ENCODE results near the gene WDR62. TPM values are rescaled to one million over a fixed set of nuclear protein-coding genes. Genes with fewer than 3 reads are reported as not detected.
A peak's percentile ranks its signal among the peaks of the same experiment; 100 is the strongest.
"Not testable (repeated sequence)": the region's sequence is repeated elsewhere in the genome, so short reads cannot be mapped to it uniquely, and the experiment has no call there.

The WDR62 gene
- total RNA-seq, 3 donors from 2014 or later (not counting 1 experiment from before 2014, with no cell fraction given): 3.9 to 5.9 (median 4.8) TPM

GRCh38 chr19:36032251-36033104 is 22.2 kb upstream of the WDR62 start, which contains the start of gene CLIP3:
Gene CLIP3, minus strand, starts transcription at chr19:36032873. Its CDS starts 516 bp downstream, at chr19:36032357.
- TF ChIP-seq CTCF (IDR thresholded peaks at IDR 0.05): peak; percentile 35
- intact Hi-C loops (cut with micrococcal nuclease): no loop called here
- H3K9me3 ChIP-seq (ENCODE audit: control insufficient read depth, insufficient read depth, low read length): no peaks in the 10 kb centered on the region
- Mint-ChIP-seq H3K4me1 (peaks cover 8 to 40% of the 10 kb centered on the region in 2 donors), H3K4me3 (peak within 1 kb of the TSS; percentile 70), H3K36me3 (no peaks in the 10 kb centered on the region), H3K27me3 (ENCODE audit: low read depth in 2 of 2) (no peaks in the 10 kb centered on the region), H3K9me3 (no peaks in the 10 kb centered on the region), H3K27ac (peak within 1 kb of the TSS in 1 of 2 donors; percentile 63)
- WGBS (ENCODE audit: insufficient coverage): 11% methylated on average over 47 of the region's 51 CpGs
- DNase-seq (peak; percentile 35 to 56), ATAC-seq (peak in 2 of 3 donors; percentile 69 to 79)
- no peaks in the 10 kb centered on the region for H3K27me3 ChIP-seq (ENCODE audit: control insufficient read depth, insufficient read depth, low read length)
- H3K27ac ChIP-seq (ENCODE audit: low read length): no peak within 1 kb of the TSS
- H3K4me3 ChIP-seq (ENCODE audit: low read length): no peak within 1 kb of the TSS
- H3K36me3 ChIP-seq (ENCODE audit: control insufficient read depth, insufficient read depth, low read length): no peaks in the 10 kb centered on the region
- H3K4me1 ChIP-seq (ENCODE audit: control insufficient read depth, insufficient read depth, low read length): peaks cover 19% of the 10 kb centered on the region

GRCh38 chr19:36040495-36040894 is 14.2 kb upstream of the WDR62 start:
- TF ChIP-seq CTCF (IDR thresholded peaks at IDR 0.05): no peak
- ATAC-seq (no peak), DNase-seq (no peak)
- Histone ChIP-seq H3K36me3 (ENCODE audit: control insufficient read depth, insufficient read depth, low read length) (no peaks in the 10 kb centered on the region), H3K4me3 (ENCODE audit: low read length) (no peak overlapping the region), H3K27ac (ENCODE audit: low read length) (no peak overlapping the region), H3K4me1 (ENCODE audit: control insufficient read depth, insufficient read depth, low read length) (peaks cover 8% of the 10 kb centered on the region), H3K9me3 (ENCODE audit: control insufficient read depth, insufficient read depth, low read length) (no peaks in the 10 kb centered on the region), H3K27me3 (ENCODE audit: control insufficient read depth, insufficient read depth, low read length) (no peaks in the 10 kb centered on the region)
- Mint-ChIP-seq H3K27ac (no peak overlapping the region), H3K4me3 (no peak overlapping the region), H3K4me1 (peaks cover 8 to 17% of the 10 kb centered on the region in 2 donors), H3K27me3 (ENCODE audit: low read depth in 2 of 2) (no peaks in the 10 kb centered on the region), H3K36me3 (no peaks in the 10 kb centered on the region), H3K9me3 (no peaks in the 10 kb centered on the region)
- 91% methylated on average over 2 of the region's 6 CpGs for WGBS (ENCODE audit: insufficient coverage)
- intact Hi-C loops (cut with micrococcal nuclease): no loop called here

GRCh38 chr19:36041092-36041491 is 13.6 kb upstream of the WDR62 start:
- H3K36me3 Mint-ChIP-seq; ATAC-seq; H3K4me3 ChIP-seq (ENCODE audit: low read length); H3K27ac ChIP-seq (ENCODE audit: low read length); intact Hi-C loops (cut with micrococcal nuclease); H3K27me3 Mint-ChIP-seq (ENCODE audit: low read depth in 2 of 2); H3K27me3 ChIP-seq (ENCODE audit: control insufficient read depth, insufficient read depth, low read length); H3K27ac Mint-ChIP-seq; H3K9me3 Mint-ChIP-seq; H3K4me3 Mint-ChIP-seq; H3K4me1 ChIP-seq (ENCODE audit: control insufficient read depth, insufficient read depth, low read length); DNase-seq; H3K9me3 ChIP-seq (ENCODE audit: control insufficient read depth, insufficient read depth, low read length); H3K36me3 ChIP-seq (ENCODE audit: control insufficient read depth, insufficient read depth, low read length): not testable (repeated sequence)
- H3K4me1 Mint-ChIP-seq: peaks cover 8 to 12% of the 10 kb centered on the region in 2 donors
- WGBS (ENCODE audit: insufficient coverage): 94% methylated on average over 6 of the region's 6 CpGs

- H3K4me1 Mint-ChIP-seq: peaks cover 7 to 8% of the 10 kb centered on the region in 2 donors
- no peaks in the 10 kb centered on the region for H3K27me3 Mint-ChIP-seq (ENCODE audit: low read depth in 2 of 2)
Observed at GRCh38 chr19:36041831-36042230, 12.9 kb upstream of the WDR62 start.

More at GRCh38 chr19:36041831-36042230, 12.9 kb upstream of the WDR62 start:
- no peak for TF ChIP-seq CTCF (IDR thresholded peaks at IDR 0.05)
- no peaks in the 10 kb centered on the region for H3K9me3 Mint-ChIP-seq
- Histone ChIP-seq H3K4me1 (ENCODE audit: control insufficient read depth, insufficient read depth, low read length) (peaks cover 2% of the 10 kb centered on the region), H3K27me3 (ENCODE audit: control insufficient read depth, insufficient read depth, low read length) (no peaks in the 10 kb centered on the region), H3K27ac (ENCODE audit: low read length) (no peak overlapping the region), H3K36me3 (ENCODE audit: control insufficient read depth, insufficient read depth, low read length) (no peaks in the 10 kb centered on the region), H3K9me3 (ENCODE audit: control insufficient read depth, insufficient read depth, low read length) (no peaks in the 10 kb centered on the region), H3K4me3 (ENCODE audit: low read length) (no peak overlapping the region)
- no peak for ATAC-seq
- DNase-seq: no peak
- no peak overlapping the region for H3K4me3 Mint-ChIP-seq
- 72% methylated on average over 3 of the region's 3 CpGs for WGBS (ENCODE audit: insufficient coverage)
- H3K36me3 Mint-ChIP-seq: no peaks in the 10 kb centered on the region
- intact Hi-C loops (cut with micrococcal nuclease): no loop called here
- no peak overlapping the region for H3K27ac Mint-ChIP-seq

Measured in natural killer cell (primary cell).